HG03196 (cell line): ENCODE data around the gene CNIH1.
"Not testable (repeated sequence)": the region's sequence is repeated elsewhere in the genome, so short reads cannot be mapped to it uniquely, and the experiment has no call there.

Source experiments
- ATAC-seq: cut with Tn5 transposase; IDR thresholded peaks from one replicate; pipeline ENCODE4 v1.9.1; 2021; ENCODE audit not compliant: unreplicated experiment

The CNIH1 gene

DNA sequence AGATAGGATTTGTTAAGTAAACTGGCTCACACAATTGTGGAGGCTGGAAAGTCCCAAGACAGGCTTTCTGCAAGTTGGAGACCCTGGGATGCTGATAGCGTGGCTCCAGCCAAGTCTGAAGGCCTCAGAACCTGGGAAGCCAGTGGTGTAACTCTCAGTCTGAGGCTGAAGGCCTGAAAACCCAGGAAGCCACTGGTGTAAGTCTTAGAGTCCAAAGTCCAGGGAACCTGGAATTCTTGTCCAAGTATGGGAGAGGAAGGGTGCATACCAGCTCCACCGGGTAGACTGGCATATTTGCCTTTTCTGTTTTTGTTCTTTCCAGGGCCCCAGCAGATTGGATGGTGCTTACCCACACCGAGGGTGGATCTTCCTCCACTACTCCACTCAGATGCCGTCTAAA is 29.5 kb upstream of the CNIH1 start:
- no peak for ATAC-seq

GRCh38 chr14:54467280-54467679 is 26.1 kb upstream of the CNIH1 start:
- no peak for ATAC-seq

DNA sequence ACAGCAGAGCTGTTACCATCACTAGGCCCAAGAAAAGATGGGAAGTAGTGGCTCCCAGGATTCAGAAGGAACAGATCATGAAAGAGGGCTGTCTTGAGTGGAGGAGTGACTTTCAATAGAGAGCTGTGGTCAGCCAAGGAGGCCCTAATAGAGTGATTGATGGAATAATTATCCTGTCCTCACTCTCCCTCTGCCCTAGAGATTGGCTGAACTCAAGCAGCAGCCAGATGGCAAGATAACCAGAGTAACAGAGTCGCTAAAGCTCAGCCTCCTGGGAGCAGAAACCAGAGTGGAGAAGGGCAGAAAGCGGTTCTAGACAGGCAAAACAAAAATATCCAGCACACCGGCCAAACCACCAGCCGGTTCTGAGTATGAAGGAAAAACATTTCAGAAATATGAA is 24.5 kb upstream of the CNIH1 start:
- no peak for ATAC-seq

- ATAC-seq: no peak
These were observed 20.9 kb upstream of the CNIH1 start for GRCh38 chr14:54462048-54462447.

- ATAC-seq: no peak
These were observed 17.9 kb upstream of the CNIH1 start for GRCh38 chr14:54459106-54459505.

- ATAC-seq: not testable (repeated sequence)
These were observed 17.4 kb upstream of the CNIH1 start for GRCh38 chr14:54458536-54458935.

DNA sequence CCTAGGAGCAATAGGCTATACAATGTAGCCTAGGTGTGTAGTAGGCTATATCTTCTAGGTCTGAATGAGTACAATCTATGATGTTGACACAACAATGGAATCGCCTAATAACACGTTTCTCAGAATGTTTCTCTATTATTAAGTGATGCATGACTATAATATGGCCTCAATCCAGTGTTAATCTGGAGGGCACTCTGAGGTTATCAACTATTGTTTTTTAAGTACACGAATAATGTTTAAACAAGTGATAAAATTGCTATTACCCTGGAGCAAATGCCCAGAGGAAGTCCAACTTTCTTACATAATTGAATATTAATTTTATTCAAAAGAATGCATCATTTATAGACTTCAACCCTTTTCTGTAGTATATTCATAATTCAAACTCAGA is 16.4 kb upstream of the CNIH1 start:
- no peak for ATAC-seq

DNA sequence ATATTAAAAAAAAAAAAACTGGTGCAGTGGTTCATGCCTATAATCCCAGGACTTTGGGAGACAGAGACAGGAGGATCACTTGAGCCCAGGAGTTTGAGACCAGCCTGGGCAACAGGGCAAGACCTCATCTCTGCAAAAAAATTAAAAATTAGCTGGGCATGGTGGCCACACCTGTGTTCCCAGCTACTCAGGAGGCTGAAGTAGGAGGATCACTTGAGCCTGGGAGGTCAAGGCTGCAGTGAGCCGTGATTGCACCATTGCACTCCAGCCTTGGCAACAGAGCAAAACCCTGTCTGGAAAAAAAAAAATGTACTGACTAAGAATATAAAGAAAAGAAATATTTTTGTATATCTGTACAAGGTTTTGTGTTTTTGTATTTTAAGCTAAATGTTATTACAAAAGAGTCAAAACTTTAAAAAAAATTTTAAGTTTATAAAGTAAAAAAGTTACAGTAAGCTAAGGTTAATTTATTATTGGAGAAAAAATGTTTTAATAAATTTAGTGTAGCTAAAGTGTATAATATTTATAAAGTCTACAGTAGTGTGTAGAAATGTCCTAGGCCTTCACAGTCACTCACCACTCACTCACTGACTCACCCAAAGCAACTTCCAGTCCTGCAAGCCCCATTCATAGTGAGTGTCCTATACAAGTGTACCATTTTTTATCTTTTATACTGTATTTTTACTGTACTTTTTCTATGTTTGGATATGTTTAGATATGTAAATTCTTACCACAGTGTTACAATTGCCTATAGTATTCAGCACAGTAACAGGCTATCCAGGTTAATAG is 15.8 kb upstream of the CNIH1 start:
- not testable (repeated sequence) for ATAC-seq

GRCh38 chr14:54455363-54455762 is 14.2 kb upstream of the CNIH1 start:
- no peak for ATAC-seq

- not testable (repeated sequence) for ATAC-seq
These were observed 12.8 kb upstream of the CNIH1 start for GRCh38 chr14:54453990-54454389.

GRCh38 chr14:54453252-54453651 is 12.1 kb upstream of the CNIH1 start:
- no peak for ATAC-seq

GRCh38 chr14:54451961-54452360 is 10.8 kb upstream of the CNIH1 start:
- ATAC-seq: no peak

GRCh38 chr14:54451121-54451601 is 10.0 kb upstream of the CNIH1 start:
- ATAC-seq: no peak

DNA sequence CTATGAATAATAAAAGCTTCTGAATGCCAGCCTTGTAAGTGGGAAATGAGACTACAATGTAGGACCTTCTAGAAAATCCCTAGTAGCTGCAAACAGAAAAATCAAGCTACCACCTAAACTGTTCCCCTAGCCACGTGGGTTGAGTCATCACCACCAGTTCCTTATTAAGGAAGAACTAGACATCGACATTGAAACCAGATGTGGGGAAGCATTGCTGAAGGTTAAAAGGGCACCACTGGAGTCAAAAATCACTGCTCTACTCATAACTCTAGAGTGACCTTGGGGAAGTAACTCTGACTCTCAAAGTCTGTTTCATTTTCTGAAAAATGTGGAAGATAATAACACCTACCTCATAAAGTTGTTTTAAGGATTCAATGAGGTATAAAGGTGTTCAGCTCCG is 9.4 kb upstream of the CNIH1 start:
- no peak for ATAC-seq

DNA sequence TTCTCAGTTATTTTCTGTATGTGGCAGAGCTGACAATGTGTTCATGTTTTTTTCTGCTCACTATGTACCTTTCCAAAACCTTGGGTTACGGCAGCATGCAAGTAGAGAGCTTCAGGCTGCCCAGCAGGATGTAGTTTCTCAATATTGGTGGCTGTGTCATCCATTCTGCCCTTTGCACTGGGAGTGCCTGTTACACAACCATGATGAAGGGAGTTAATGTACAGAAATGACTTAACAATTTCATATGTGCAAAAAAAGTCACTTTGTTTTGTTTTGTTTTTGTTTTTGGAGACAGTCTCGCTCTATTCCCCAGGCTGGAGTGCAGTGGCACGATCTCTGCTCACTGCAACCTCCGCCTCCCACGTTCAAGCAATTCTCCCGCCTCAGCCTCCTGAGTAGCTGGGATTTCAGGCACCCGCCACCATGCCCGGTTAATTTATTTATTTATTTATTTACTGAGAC is 6.1 kb upstream of the CNIH1 start:
- ATAC-seq: no peak

DNA sequence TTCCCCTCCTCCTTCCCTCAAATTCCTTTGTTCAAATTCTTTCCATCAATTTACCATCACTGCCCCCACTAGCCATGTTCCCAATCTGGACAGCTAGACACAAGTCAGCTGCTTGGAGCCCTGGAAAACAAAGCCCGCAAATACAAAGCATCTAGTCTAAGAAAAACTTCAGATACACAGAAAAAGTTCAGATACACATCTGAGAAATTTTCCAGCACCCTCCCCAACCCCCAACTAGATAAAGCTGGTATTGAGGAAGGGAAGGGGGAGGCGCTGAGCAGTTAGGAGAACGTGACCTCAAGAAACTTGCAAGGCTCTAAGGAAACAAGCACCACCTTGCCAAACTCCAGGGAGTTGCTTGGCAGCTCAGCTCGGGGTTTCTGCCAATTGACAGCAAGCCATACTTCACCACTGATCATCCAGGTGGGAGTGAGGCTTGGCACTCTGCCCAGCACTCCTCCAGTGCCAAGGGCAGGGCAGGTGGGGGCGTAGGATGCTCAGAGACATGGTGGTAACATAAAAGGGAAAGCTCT is 5.1 kb upstream of the CNIH1 start:
- ATAC-seq: no peak

GRCh38 chr14:54444681-54445080 is 3.5 kb upstream of the CNIH1 start:
- ATAC-seq: no peak

GRCh38 chr14:54443981-54444380 is 2.8 kb upstream of the CNIH1 start:
- no peak for ATAC-seq

DNA sequence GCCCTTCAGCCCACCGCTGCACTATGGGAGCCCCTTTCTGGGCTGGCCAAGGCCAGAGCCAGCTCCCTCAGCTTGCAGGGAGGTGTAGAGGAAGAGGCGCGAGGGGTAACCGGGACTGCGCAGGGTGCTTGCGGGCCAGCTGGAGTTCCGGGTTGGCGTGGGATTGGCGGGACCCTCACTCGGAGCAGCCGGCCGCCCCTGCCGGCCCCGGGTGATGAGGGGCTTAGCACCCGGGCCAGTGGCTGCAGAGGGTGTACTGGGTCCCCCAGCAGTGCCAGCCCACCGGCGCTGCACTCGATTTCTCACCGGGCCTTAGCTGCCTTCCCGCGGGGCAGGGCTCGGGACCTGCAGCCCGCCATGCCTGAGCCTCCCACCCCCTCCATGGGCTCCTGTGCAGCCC is 1.8 kb upstream of the CNIH1 start:
- not testable (repeated sequence) for ATAC-seq

DNA sequence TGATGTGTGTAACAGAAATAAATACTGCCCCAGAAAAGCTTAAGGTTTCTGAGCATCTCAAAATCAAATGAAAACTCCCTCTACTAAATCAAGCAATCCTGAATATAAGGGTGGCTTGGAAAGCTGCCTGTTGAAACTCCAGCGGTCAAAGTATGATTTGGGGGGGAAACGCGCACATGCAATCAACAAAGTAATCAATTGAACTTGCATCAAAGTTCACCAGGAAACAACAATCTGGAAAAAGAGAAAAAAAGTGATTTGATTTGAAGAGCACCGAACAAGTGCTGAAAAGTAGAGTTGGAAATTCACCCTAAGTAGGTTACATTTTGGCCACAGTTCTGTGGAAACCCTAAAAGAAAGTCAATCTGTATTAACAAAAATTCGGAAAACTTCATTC is 700 bp downstream of the CNIH1 start:
- no peak for ATAC-seq

DNA sequence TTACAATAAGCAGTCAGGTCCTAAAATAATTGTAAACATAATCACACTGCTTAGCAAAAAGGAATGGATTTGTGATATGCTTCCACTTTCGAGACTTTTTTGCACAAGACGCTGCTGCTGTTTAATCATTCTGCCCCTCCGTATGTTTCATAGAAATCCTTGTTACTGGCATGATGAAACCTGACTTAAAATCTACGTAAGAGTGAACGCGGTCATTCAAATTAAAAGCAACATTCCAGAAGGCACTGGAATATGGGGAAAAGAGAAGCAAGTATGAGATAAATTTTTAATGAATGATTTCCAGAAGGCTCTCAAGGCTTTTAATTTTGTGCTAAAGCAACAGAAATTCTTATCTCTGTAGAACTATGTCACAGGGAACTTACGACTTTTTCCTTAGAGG is 1.1 kb downstream of the CNIH1 start:
- ATAC-seq: no peak

- no peak for ATAC-seq
These were observed 2.5 kb downstream of the CNIH1 start for GRCh38 chr14:54438703-54439102.

- ATAC-seq: not testable (repeated sequence)
These were observed 3.2 kb downstream of the CNIH1 start for GRCh38 chr14:54437954-54438353.
